Panc1 (cell line): ENCODE data around the gene VAPA. TPM values are rescaled to one million over a fixed set of nuclear protein-coding genes. Genes with fewer than 3 reads are reported as not detected.

ENCODE experiments used
- ATAC-seq: fragments of 200-7000 bp; cut with Tn5 transposase; 2 replicates; pipeline ENCODE4 v1.9.1; 2020; ENCODE audit warnings: mild to moderate bottlenecking, moderate library complexity
- BruUV-seq: library from RNA; stranded (reverse); fragments of 400-500 nt; replicated peaks from 2 replicates; lab custom pipeline; 2021; lab: Mats Ljungman, UMichigan
- CTCF ChIA-PET: fragments of 300-600 bp; sonication (Branson Sonifier 250); formaldehyde crosslinking; loops from one replicate; lab custom pipeline; 2022; ENCODE audit warnings: antibody characterized with exemption; lab: Charles Lee
- POLR2A ChIA-PET: fragments of 300-600 bp; sonication (Branson Sonifier 250); formaldehyde crosslinking; loops from one replicate; lab custom pipeline; 2022; ENCODE audit warnings: antibody characterized with exemption; lab: Charles Lee
- DNase-seq: peaks from one replicate; pipeline ENCODE4 v3.0.0-alpha.2; 2010; ENCODE audit warnings: low read depth, low spot score
- H3K27ac ChIP-seq: 2 replicates; pipeline ENCODE4 v1.5.1; 2011; ENCODE audit warnings: mild to moderate bottlenecking, low read length, inconsistent platforms
- H3K27me3 ChIP-seq: fragments of 200-500 bp; sonication (Bioruptor generic); 2 replicates; pipeline ENCODE4 v1.6.0; 2014; ENCODE audit warnings: low read length, inconsistent platforms; ENCODE audit not compliant: control insufficient read depth, insufficient read depth
- H3K36me3 ChIP-seq: fragments of 200-500 bp; sonication (Bioruptor generic); 2 replicates; pipeline ENCODE4 v1.5.1; 2014; ENCODE audit warnings: inconsistent platforms, mild to moderate bottlenecking, low read length, moderate library complexity; ENCODE audit not compliant: control insufficient read depth, insufficient read depth
- H3K4me1 ChIP-seq: 2 replicates; pipeline ENCODE4 v1.5.1; 2011; ENCODE audit warnings: inconsistent platforms, mild to moderate bottlenecking, low read length, moderate library complexity; ENCODE audit not compliant: control insufficient read depth, insufficient read depth
- H3K4me3 ChIP-seq, 2 experiments: 2 replicates each; pipeline ENCODE4 v1.5.1; 2011 to 2012; ENCODE audit warnings: low read depth in 2 of 2, low read length in 2 of 2, mild to moderate bottlenecking in 2 of 2, inconsistent platforms in 1 of 2, moderate library complexity in 1 of 2
- H3K9me3 ChIP-seq: fragments of 200-500 bp; sonication (Bioruptor generic); 2 replicates; pipeline ENCODE4 v1.5.1; 2014; ENCODE audit warnings: low read depth, mild to moderate bottlenecking, inconsistent platforms, low read length, moderate library complexity; ENCODE audit not compliant: control insufficient read depth, insufficient read depth
- POLR2AphosphoS5 ChIP-seq: IDR thresholded peaks from 2 replicates; pipeline ENCODE4 v1.6.1; 2012; ENCODE audit warnings: mild to moderate bottlenecking, low read depth, low read length, moderate library complexity
- SIN3A ChIP-seq: IDR thresholded peaks from 2 replicates; pipeline ENCODE4 v1.6.1; 2012; ENCODE audit warnings: low read depth, mild to moderate bottlenecking, low read length, moderate library complexity, borderline replicate concordance; ENCODE audit not compliant: insufficient read depth
- TCF7L2 ChIP-seq: IDR thresholded peaks from 2 replicates; pipeline ENCODE4 v1.6.1; 2011; ENCODE audit warnings: mild to moderate bottlenecking, low read depth, low read length, inconsistent platforms
- in situ Hi-C: cut with HindIII; loops from 2 replicates; pipeline ENCODE4 v1.10.0; 2016; ENCODE audit warnings: low sequenced_read_pairs, low pct_unique_long_range_greater_than_20kb
- intact Hi-C: fragments of 100-400 bp; cut with micrococcal nuclease; formaldehyde crosslinking; loops from one replicate; pipeline ENCODE4 v1.10.0; 2022; ENCODE audit not compliant: unreplicated experiment
- total RNA-seq: library from RNA; stranded (reverse); gene quantifications from one replicate; pipeline ENCODE4 v1.2.1, GENCODE V29; 2021; ENCODE audit not compliant: unreplicated experiment
- TF ChIP-seq, protein P1 (sequence below), 2 experiments: IDR thresholded peaks; 2 replicates each; pipeline ENCODE4 v1.6.1; 2011 to 2012; ENCODE audit warnings: low read depth in 2 of 2, control low read depth in 1 of 2, low read length in 1 of 2, mild to moderate bottlenecking in 1 of 2, moderate library complexity in 1 of 2; ENCODE audit not compliant: insufficient read depth in 1 of 2
- TF ChIP-seq, protein P2 (sequence below): fragments of 450-650 bp; IDR thresholded peaks from 2 replicates; pipeline ENCODE4 v1.5.1; 2017; ENCODE audit warnings: mild to moderate bottlenecking

VAPA gene
- total RNA-seq, 1 experiment from 2014 or later = 228 TPM

DNA sequence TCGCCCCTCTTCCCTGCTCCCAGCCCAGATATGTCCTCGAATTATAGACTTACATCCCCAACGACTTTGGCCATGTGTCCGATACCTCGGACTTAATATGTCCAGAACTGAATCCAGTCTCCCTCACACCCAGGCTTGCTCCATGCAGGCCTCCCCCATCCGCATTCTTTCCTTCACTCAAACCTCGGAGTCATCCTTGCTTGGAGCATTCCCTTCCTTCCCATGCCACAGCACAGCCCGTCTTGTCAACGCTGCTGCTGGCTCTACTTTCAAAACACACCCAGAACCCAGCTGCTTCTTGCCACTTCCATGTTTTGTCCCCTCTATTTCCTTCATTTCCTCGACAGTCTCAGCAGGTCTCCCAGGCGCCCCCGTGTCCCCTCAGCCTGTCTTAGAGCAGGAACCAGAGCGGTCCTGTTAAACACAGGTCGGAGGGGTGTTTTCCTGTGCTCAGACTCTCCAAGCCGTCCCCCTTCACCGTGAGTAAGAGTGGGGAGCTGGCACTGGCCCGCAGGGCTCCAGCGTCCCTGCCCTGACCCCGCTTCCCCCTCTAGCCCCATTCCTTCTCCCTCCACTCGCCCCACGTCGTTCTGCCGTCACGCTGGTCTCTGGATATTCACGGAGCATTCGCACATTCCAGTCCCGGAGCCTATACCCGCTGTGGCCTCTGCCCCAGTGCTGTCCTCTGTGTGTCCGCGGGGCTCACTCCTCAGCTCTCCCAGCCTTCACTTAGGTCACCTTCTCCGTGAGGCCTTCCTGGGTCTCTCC, 54.4 kb downstream of the VAPA start:
- ATAC-seq = no peak
- intact Hi-C loops (no loop called here), in situ Hi-C loops (no loop called here)
- no TSS peak for BruUV-seq
- TF ChIP-seq, protein P1, sequence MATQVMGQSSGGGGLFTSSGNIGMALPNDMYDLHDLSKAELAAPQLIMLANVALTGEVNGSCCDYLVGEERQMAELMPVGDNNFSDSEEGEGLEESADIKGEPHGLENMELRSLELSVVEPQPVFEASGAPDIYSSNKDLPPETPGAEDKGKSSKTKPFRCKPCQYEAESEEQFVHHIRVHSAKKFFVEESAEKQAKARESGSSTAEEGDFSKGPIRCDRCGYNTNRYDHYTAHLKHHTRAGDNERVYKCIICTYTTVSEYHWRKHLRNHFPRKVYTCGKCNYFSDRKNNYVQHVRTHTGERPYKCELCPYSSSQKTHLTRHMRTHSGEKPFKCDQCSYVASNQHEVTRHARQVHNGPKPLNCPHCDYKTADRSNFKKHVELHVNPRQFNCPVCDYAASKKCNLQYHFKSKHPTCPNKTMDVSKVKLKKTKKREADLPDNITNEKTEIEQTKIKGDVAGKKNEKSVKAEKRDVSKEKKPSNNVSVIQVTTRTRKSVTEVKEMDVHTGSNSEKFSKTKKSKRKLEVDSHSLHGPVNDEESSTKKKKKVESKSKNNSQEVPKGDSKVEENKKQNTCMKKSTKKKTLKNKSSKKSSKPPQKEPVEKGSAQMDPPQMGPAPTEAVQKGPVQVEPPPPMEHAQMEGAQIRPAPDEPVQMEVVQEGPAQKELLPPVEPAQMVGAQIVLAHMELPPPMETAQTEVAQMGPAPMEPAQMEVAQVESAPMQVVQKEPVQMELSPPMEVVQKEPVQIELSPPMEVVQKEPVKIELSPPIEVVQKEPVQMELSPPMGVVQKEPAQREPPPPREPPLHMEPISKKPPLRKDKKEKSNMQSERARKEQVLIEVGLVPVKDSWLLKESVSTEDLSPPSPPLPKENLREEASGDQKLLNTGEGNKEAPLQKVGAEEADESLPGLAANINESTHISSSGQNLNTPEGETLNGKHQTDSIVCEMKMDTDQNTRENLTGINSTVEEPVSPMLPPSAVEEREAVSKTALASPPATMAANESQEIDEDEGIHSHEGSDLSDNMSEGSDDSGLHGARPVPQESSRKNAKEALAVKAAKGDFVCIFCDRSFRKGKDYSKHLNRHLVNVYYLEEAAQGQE (IDR thresholded peaks at IDR 0.05; ENCODE audit: insufficient read depth in 1 of 2, low read depth in 2 of 2, low read length in 1 of 2) = no peak
- no peak for TF ChIP-seq POLR2AphosphoS5
- no peak for TF ChIP-seq TCF7L2
- no peak for TF ChIP-seq SIN3A
- TF ChIP-seq, protein P2, sequence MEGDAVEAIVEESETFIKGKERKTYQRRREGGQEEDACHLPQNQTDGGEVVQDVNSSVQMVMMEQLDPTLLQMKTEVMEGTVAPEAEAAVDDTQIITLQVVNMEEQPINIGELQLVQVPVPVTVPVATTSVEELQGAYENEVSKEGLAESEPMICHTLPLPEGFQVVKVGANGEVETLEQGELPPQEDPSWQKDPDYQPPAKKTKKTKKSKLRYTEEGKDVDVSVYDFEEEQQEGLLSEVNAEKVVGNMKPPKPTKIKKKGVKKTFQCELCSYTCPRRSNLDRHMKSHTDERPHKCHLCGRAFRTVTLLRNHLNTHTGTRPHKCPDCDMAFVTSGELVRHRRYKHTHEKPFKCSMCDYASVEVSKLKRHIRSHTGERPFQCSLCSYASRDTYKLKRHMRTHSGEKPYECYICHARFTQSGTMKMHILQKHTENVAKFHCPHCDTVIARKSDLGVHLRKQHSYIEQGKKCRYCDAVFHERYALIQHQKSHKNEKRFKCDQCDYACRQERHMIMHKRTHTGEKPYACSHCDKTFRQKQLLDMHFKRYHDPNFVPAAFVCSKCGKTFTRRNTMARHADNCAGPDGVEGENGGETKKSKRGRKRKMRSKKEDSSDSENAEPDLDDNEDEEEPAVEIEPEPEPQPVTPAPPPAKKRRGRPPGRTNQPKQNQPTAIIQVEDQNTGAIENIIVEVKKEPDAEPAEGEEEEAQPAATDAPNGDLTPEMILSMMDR = no peak
- Histone ChIP-seq H3K4me1 (no peaks in the 10 kb centered on the region; the same call in 1 of the 2 replicates), H3K36me3 (no peaks in the 10 kb centered on the region), H3K27me3 (no peaks in the 10 kb centered on the region), H3K4me3 (no peak overlapping the region), H3K9me3 (no peaks in the 10 kb centered on the region), H3K27ac (no peak overlapping the region)
- DNase-seq = no peak
- POLR2A ChIA-PET = no interaction called here
- CTCF ChIA-PET = no interaction called here

DNA sequence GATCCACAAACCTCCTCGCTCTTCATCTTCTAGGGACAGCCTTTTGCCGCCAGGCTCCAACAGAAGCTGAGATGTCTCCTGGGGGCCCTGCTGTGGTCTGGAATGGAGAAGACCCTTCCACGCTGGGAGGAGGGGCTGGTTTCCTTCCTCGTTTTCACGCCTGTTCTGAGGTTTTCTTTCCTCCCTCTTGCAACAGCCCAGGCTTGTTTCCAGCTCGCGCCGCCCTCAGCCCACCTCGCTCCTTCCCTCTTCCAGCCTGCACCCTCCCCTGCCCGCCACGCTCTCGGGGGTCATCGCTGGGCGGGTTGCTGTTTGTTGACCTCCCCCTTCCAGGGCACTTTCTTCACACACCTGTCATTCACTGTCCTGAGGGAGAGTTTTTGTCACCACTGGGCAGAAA, 55.4 kb downstream of the VAPA start:
- no peak for TF ChIP-seq TCF7L2
- TF ChIP-seq, protein P2 = no peak
- no peak for TF ChIP-seq SIN3A
- no peak for TF ChIP-seq POLR2AphosphoS5
- no peak for ATAC-seq
- BruUV-seq = no TSS peak
- no peak for DNase-seq
- intact Hi-C loops (no loop called here), in situ Hi-C loops (no loop called here)
- Histone ChIP-seq H3K36me3 (no peaks in the 10 kb centered on the region), H3K27me3 (no peaks in the 10 kb centered on the region), H3K27ac (no peak overlapping the region), H3K4me3 (no peak overlapping the region), H3K9me3 (no peaks in the 10 kb centered on the region), H3K4me1 (no peaks in the 10 kb centered on the region; the same call in 1 of the 2 replicates)
- ChIA-PET POLR2A (no interaction called here), CTCF (no interaction called here)
